Upper lobe of left lung (tissue), 4 donors: ENCODE results near the gene MARS1.

ENCODE experiments used
- CTCF ChIP-seq, 6 experiments: fragments of 450-650 bp in 4 of 6; fragments of 200-600 bp in 2 of 6; sonication (generic) in 2 of 6; IDR thresholded peaks; one replicate each; pipeline ENCODE4 v1.5.1; 2016 to 2019; ENCODE audit warnings: antibody characterized with exemption in 6 of 6
- EP300 ChIP-seq, 4 donors: sonication (generic); formaldehyde crosslinking; IDR thresholded peaks; one replicate each; pipeline ENCODE4 v1.5.1; 2017; ENCODE audit warnings: antibody characterized with exemption in 4 of 4, control low read depth in 2 of 4
- POLR2AphosphoS5 ChIP-seq, 2 donors: sonication (generic); formaldehyde crosslinking; IDR thresholded peaks; one replicate each; pipeline ENCODE4 v1.5.1; 2017; ENCODE audit warnings: antibody characterized with exemption in 2 of 2

- TF ChIP-seq CTCF (IDR thresholded peaks at IDR 0.05) = no peak
- no peak for TF ChIP-seq EP300 (IDR thresholded peaks at IDR 0.05)
- TF ChIP-seq POLR2AphosphoS5 (IDR thresholded peaks at IDR 0.05) = no peak
Observed at GRCh38 chr12:57487055-57487596, 742 bp upstream of the MARS1 start.
